K562 (cell line): ENCODE data around the gene ZNF821. TPM values are rescaled to one million over a fixed set of nuclear protein-coding genes. Genes with fewer than 3 reads are reported as not detected.

Experiments
- EHMT2 ChIP-seq: fragments of 450-650 bp; IDR thresholded peaks from 2 replicates; pipeline ENCODE4 v1.6.1; 2018; ENCODE audit warnings: antibody characterized with exemption
- EP400 ChIP-seq: fragments of 450-650 bp; IDR thresholded peaks from 2 replicates; pipeline ENCODE4 v1.6.1; 2017; ENCODE audit warnings: antibody characterized with exemption, mild to moderate bottlenecking, moderate library complexity
- FOXA3 ChIP-seq, 2 experiments: fragments of 450-650 bp in 1 of 2; sonication (generic) in 1 of 2; formaldehyde crosslinking; IDR thresholded peaks in 1 of 2; conservative IDR thresholded peaks in 1 of 2; 2 replicates each; pipeline versions ENCODE4 v1.4.0 to v1.8.0; 2020 to 2022; ENCODE audit warnings: mild to moderate bottlenecking in 2 of 2, missing genetic modification reagents in 1 of 2
- FOXJ2 ChIP-seq: fragments of 200-800 bp; sonication (Bioruptor generic); IDR thresholded peaks from 2 replicates; pipeline ENCODE4 v1.6.1; 2016; ENCODE audit warnings: missing genetic modification characterization, missing compliant biosample characterization
- FOXO4 ChIP-seq: fragments of 450-650 bp; formaldehyde crosslinking; IDR thresholded peaks from 2 replicates; pipeline ENCODE4 v1.4.0; 2020; ENCODE audit warnings: mild to moderate bottlenecking, moderate library complexity
- FOXP1 ChIP-seq: sonication (generic); formaldehyde crosslinking; IDR thresholded peaks from 2 replicates; pipeline ENCODE4 v1.8.0; 2022; ENCODE audit warnings: mild to moderate bottlenecking, missing genetic modification reagents
- GATAD2B ChIP-seq: fragments of 450-650 bp; IDR thresholded peaks from 2 replicates; pipeline ENCODE4 v1.6.1; 2017; ENCODE audit warnings: mild to moderate bottlenecking, borderline replicate concordance
- HMG20B ChIP-seq: fragments of 250-450 bp; sonication (Bioruptor Pico); IDR thresholded peaks from 2 replicates; pipeline ENCODE4 v1.5.0; 2021; ENCODE audit warnings: mild to moderate bottlenecking
- MCM7 ChIP-seq, 2 experiments: fragments of 450-650 bp; IDR thresholded peaks; 2 replicates each; pipeline ENCODE4 v1.6.1; 2016 to 2018
- NEUROD1 ChIP-seq: fragments of 150-350 bp; IDR thresholded peaks from 2 replicates; pipeline ENCODE4 v1.6.1; 2014; ENCODE audit warnings: borderline replicate concordance, low read length, low read depth; ENCODE audit not compliant: partially characterized antibody
- NFRKB ChIP-seq: fragments of 450-650 bp; IDR thresholded peaks from 2 replicates; pipeline ENCODE4 v1.6.1; 2016; ENCODE audit warnings: low read depth
- NKRF ChIP-seq: fragments of 450-650 bp; IDR thresholded peaks from 2 replicates; pipeline ENCODE4 v1.6.1; 2016; ENCODE audit warnings: borderline replicate concordance
- PHF21A ChIP-seq: fragments of 450-650 bp; IDR thresholded peaks from 2 replicates; pipeline ENCODE4 v1.6.1; 2017; ENCODE audit warnings: low read depth, borderline replicate concordance
- PKNOX1 ChIP-seq: fragments of 450-650 bp; IDR thresholded peaks from 2 replicates; pipeline ENCODE4 v1.6.1; 2016
- RBM34 ChIP-seq: fragments of 200-400 bp; formaldehyde crosslinking; IDR thresholded peaks from 2 replicates; pipeline ENCODE4 v1.6.1; 2018; ENCODE audit warnings: low read length, borderline replicate concordance; ENCODE audit not compliant: insufficient read depth
- RFX5 ChIP-seq: IDR thresholded peaks from 2 replicates; pipeline ENCODE4 v1.6.1; 2011; ENCODE audit warnings: low read depth, mild to moderate bottlenecking, improper control_type of control experiment, low read length
- SMARCC2 ChIP-seq: fragments of 450-650 bp; IDR thresholded peaks from 2 replicates; pipeline ENCODE4 v1.6.1; 2017; ENCODE audit warnings: antibody characterized with exemption, moderate library complexity, mild to moderate bottlenecking, low read depth
- SRSF1 ChIP-seq: fragments of 200-400 bp; formaldehyde crosslinking; IDR thresholded peaks from 2 replicates; pipeline ENCODE4 v1.6.1; 2017; ENCODE audit warnings: mild to moderate bottlenecking, low read depth, low read length, moderate library complexity
- TAL1 ChIP-seq: fragments of 450-650 bp; IDR thresholded peaks from 2 replicates; pipeline ENCODE4 v1.6.1; 2016; ENCODE audit warnings: mild to moderate bottlenecking
- TCF3 ChIP-seq: sonication (generic); formaldehyde crosslinking; IDR thresholded peaks from 2 replicates; pipeline ENCODE4 v1.4.0; 2020; ENCODE audit warnings: mild to moderate bottlenecking, missing genetic modification reagents
- XRCC3 ChIP-seq: fragments of 450-650 bp; IDR thresholded peaks from 2 replicates; pipeline ENCODE4 v1.6.1; 2017; ENCODE audit warnings: mild to moderate bottlenecking, moderate library complexity
- ZC3H4 ChIP-seq: sonication (generic); formaldehyde crosslinking; IDR thresholded peaks from 2 replicates; pipeline ENCODE4 v1.9.0; 2021; ENCODE audit warnings: missing genetic modification reagents, borderline replicate concordance
- ZNF311 ChIP-seq: fragments of 250-450 bp; sonication (Bioruptor Pico); IDR thresholded peaks from 2 replicates; pipeline ENCODE4 v1.4.0; 2020; ENCODE audit warnings: mild to moderate bottlenecking, moderate library complexity
- ZNF347 ChIP-seq: fragments of 450-650 bp; formaldehyde crosslinking; IDR thresholded peaks from 2 replicates; pipeline ENCODE4 v1.4.0; 2020; ENCODE audit warnings: low read depth, mild to moderate bottlenecking, moderate library complexity
- ZNF740 ChIP-seq, 3 experiments: fragments of 200-800 bp in 1 of 3; sonication (Bioruptor generic) in 1 of 3; sonication (generic) in 1 of 3; formaldehyde crosslinking in 1 of 3; IDR thresholded peaks; 2 replicates each; pipeline versions ENCODE4 v1.6.1 to v1.8.0; 2016 to 2022; ENCODE audit warnings: mild to moderate bottlenecking in 2 of 3, missing compliant biosample characterization in 2 of 3, missing genetic modification characterization in 2 of 3, missing genetic modification reagents in 1 of 3
- ZNF830 ChIP-seq: fragments of 250-450 bp; sonication (Bioruptor Pico); IDR thresholded peaks from 2 replicates; pipeline ENCODE4 v1.5.0; 2021; ENCODE audit warnings: mild to moderate bottlenecking
- polyA plus RNA-seq, 8 experiments: library from polyadenylated mRNA; depleted of rRNA in 4 of 8; stranded (reverse) in 5 of 8; unstranded in 3 of 8; fragments of >200 nt; fragmentation: Nextera tagmentation in 2 of 8; fragmentation: Illumina TruSeq in 1 of 8; extraction: Ambion mirVana in 2 of 8; extraction: Trizol in 1 of 8; gene quantifications; 2 replicates each; pipeline versions ENCODE4 v1.2.1 to v1.2.3, GENCODE V29; 2011 to 2014; ENCODE audit warnings: inconsistent platforms in 1 of 8, missing spikeins in 1 of 8
- total RNA-seq, 7 experiments: library from RNA; depleted of rRNA in 6 of 7; stranded (reverse); fragments of >200 nt in 6 of 7; fragmentation: Illumina TruSeq in 2 of 7; extraction: Trizol in 2 of 7; gene quantifications; 2 replicates each; pipeline versions ENCODE4 v1.2.1 to v1.2.3, GENCODE V29; 2011 to 2021; ENCODE audit warnings: low replicate concordance in 1 of 7

ZNF821 gene
- total and polyA plus RNA-seq, 9 of the 15 experiments (the other 6 are each of a cell fraction or from before 2014, with no cell fraction given): 0.38 to 5.6 (median 3.6) TPM

GRCh38 chr16:71837150-71837549 lies 46.8 kb downstream of the ZNF821 start (continued):
- TF ChIP-seq FOXA3 (CRISPR knock-in tag; conservative IDR thresholded peaks at IDR 0.05 in 1 of 2, IDR thresholded peaks at IDR 0.05 in 1 of 2) (peak in 1 of 2 experiments; percentile 38; a peak in 1 of 4 replicates), ZNF311 (no peak), NFRKB (no peak), SRSF1 (no peak), RFX5 (no peak), ZNF347 (CRISPR knock-in tag) (no peak), PKNOX1 (peak; percentile 53), ZNF830 (CRISPR knock-in tag) (no peak), MCM7 (IDR thresholded peaks at IDR 0.05) (no peak), EHMT2 (no peak), EP400 (0 out of 2 replicates have a peak, but pooled peaks have one; percentile 22), ZC3H4 (CRISPR knock-in tag) (no peak), FOXP1 (CRISPR knock-in tag) (no peak), TCF3 (CRISPR knock-in tag) (peak; percentile 78), FOXO4 (no peak), RBM34 (no peak), ZNF740 (CRISPR knock-in tag; IDR thresholded peaks at IDR 0.05) (no peak), ZNF740 (tag; IDR thresholded peaks at IDR 0.05) (no peak), NKRF (no peak), PHF21A (no peak), FOXJ2 (peak; percentile 46; the same call in 1 of the 2 replicates), HMG20B (CRISPR knock-in tag) (no peak), GATAD2B (0 out of 2 replicates have a peak, but pooled peaks have one; percentile 47), NEUROD1 (no peak), SMARCC2 (peak; percentile 58; the same call in 1 of the 2 replicates), TAL1 (peak; percentile 83), XRCC3 (no peak)
